ENCODE data around the gene TNPO2.
A peak's percentile ranks its signal among the peaks of the same experiment; 100 is the strongest.

Gene TNPO2

DNA sequence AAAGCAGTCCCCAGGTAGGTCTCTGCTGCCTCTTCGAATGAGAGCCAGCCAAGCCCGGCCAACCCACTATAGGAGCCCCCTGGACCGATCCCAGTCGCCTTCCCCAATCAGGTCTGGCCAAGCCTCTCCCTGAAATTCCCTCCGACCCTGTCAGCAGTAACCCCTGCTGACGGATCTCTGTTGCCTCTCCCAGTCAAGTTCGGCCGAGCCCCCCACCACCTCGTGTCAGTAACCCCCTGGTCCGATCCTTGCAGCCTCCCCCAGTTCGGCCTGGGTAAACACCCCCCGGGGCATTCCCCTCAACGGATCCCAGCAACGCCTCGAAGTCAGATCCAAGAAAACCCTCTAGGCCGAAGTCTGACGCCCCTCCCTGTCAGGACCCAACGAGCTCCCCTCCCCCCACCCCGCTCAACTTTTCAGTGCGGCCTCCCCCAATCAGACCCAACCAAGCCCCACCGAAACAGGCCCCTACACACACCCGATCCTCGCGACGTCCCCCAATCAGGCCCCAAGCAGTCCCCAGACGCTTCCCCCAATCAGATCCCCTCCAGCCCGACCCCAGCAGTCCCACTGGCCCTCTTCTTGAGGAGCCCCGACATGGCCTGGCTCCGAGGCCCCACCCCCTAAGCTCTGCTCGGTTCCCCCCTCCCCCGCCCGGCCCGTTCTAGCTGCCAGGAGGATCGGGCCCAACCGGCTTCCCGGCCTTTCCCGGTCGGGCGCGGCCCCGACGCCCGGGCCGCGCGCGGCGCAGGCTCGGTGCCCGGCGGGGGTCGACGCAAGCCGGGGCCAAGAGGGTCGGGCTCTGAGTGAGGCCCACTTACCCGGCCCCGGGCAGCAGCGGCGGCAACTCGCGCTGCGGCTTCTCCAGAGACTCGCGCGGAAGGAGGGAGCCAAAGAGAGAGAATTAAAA, 1.8 kb downstream of the TNPO2 start:
- no peak for TF ChIP-seq SIN3A (IDR thresholded peaks at IDR 0.05; ENCODE audit: borderline replicate concordance, insufficient read depth, low read length)
- no peak for TF ChIP-seq TAF1 (IDR thresholded peaks at IDR 0.05; ENCODE audit: borderline replicate concordance, insufficient read depth, low read length)
- TF ChIP-seq POLR2AphosphoS5 (IDR thresholded peaks at IDR 0.05; ENCODE audit: low read depth, low read length): no peak
- TF ChIP-seq FOXP2 (optimal IDR thresholded peaks at IDR 0.05; ENCODE audit: borderline replicate concordance, extremely low read depth, extremely low read length, insufficient read depth): no peak
- TF ChIP-seq, protein P1, sequence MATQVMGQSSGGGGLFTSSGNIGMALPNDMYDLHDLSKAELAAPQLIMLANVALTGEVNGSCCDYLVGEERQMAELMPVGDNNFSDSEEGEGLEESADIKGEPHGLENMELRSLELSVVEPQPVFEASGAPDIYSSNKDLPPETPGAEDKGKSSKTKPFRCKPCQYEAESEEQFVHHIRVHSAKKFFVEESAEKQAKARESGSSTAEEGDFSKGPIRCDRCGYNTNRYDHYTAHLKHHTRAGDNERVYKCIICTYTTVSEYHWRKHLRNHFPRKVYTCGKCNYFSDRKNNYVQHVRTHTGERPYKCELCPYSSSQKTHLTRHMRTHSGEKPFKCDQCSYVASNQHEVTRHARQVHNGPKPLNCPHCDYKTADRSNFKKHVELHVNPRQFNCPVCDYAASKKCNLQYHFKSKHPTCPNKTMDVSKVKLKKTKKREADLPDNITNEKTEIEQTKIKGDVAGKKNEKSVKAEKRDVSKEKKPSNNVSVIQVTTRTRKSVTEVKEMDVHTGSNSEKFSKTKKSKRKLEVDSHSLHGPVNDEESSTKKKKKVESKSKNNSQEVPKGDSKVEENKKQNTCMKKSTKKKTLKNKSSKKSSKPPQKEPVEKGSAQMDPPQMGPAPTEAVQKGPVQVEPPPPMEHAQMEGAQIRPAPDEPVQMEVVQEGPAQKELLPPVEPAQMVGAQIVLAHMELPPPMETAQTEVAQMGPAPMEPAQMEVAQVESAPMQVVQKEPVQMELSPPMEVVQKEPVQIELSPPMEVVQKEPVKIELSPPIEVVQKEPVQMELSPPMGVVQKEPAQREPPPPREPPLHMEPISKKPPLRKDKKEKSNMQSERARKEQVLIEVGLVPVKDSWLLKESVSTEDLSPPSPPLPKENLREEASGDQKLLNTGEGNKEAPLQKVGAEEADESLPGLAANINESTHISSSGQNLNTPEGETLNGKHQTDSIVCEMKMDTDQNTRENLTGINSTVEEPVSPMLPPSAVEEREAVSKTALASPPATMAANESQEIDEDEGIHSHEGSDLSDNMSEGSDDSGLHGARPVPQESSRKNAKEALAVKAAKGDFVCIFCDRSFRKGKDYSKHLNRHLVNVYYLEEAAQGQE (IDR thresholded peaks at IDR 0.05; ENCODE audit: insufficient read depth in 1 of 2, low read depth in 2 of 2, low read length in 2 of 2): no peak

DNA sequence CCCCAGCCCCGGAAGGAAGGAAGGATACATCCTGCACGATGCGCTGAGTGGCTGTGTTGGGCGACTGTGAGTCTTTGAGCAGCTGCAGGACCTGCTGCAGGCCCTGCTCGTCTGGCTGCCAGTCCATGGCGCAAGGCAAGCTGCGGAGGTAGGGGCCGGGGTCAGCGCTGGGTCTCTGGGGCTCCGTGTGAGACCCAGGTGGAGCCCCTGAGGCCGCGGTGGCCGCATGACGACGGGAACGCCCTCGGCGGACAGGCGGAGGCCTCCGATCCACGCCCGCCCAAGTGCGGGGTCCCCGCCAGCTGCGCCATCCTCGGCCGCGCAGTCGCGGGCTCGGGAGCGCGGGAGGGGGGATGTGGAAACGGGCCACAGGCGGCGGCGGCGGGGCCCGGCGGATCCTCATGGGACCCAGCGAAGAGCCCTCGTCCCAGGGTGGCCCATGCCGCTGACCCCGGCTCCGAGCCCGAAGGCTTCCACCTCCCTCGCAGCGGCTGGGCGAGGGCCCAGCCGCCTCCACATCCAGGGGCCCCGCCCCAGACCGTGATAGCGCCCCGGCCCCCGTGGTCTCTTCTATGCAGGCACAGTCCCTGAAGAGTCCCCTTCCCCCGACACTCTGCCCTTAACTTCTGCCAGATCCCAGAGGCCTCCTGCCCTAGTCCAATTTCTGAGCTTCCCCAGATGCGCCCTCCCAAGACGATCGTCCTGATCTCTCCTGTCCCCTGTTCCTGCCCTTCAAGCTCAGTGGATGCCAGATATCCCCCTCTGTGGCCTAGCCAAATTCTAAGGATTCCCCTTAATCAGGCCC, 2.7 kb downstream of the TNPO2 start:
- TF ChIP-seq SIN3A (IDR thresholded peaks at IDR 0.05; ENCODE audit: borderline replicate concordance, insufficient read depth, low read length): no peak
- peak; percentile 38 for TF ChIP-seq POLR2AphosphoS5 (IDR thresholded peaks at IDR 0.05; ENCODE audit: low read depth, low read length)

DNA sequence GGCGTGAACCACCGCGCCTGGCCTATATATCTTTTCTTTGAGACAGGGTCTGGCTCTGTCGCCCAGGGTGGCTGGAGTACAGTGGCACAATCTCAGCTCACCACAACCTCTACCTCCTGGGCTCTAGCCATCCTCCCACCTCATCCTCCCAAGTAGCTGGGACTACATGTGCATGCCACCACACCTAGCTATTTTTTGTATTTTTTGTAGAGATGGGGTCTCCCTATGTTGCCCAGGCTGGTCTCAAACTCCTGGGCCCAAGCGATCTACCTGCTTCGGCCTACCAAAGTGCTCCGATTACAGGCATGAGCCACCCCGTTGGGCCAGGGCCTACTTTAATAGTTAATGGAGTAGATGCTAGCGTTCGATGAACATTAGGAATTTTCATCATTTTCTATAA, 3.4 kb downstream of the TNPO2 start:
- no peak for TF ChIP-seq FOXP2 (optimal IDR thresholded peaks at IDR 0.05; ENCODE audit: borderline replicate concordance, extremely low read depth, extremely low read length, insufficient read depth)
- TF ChIP-seq TAF1 (IDR thresholded peaks at IDR 0.05; ENCODE audit: borderline replicate concordance, insufficient read depth, low read length): no peak
- TF ChIP-seq, protein P1 (IDR thresholded peaks at IDR 0.05; ENCODE audit: insufficient read depth in 1 of 2, low read depth in 2 of 2, low read length in 2 of 2): no peak
- no peak for TF ChIP-seq POLR2AphosphoS5 (IDR thresholded peaks at IDR 0.05; ENCODE audit: low read depth, low read length)
- no peak for TF ChIP-seq SIN3A (IDR thresholded peaks at IDR 0.05; ENCODE audit: borderline replicate concordance, insufficient read depth, low read length)

DNA sequence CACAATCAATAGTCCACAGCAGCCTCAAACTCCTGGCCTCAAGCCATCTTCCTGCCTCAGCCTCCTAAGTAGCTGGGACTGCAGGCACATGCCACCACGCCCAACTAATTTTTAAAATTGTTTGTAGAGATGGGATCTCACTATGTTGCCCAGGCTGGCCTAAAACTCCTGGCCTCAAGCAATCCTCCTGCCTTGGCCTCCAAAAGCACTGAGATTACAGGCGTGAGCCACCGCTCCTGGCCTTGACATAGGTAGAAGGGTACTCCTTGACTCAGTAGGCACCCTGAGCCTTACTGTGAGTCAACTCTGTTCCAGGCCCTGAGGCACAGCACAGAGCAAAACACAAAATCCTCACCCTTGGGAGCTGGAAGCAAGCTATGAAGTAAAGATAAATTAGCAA, 7.8 kb downstream of the TNPO2 start:
- TF ChIP-seq FOXP2 (optimal IDR thresholded peaks at IDR 0.05; ENCODE audit: borderline replicate concordance, extremely low read depth, extremely low read length, insufficient read depth) (no peak), TAF1 (IDR thresholded peaks at IDR 0.05; ENCODE audit: borderline replicate concordance, insufficient read depth, low read length) (no peak)
- TF ChIP-seq, protein P1 (IDR thresholded peaks at IDR 0.05; ENCODE audit: insufficient read depth in 1 of 2, low read depth in 2 of 2, low read length in 2 of 2): no peak

DNA sequence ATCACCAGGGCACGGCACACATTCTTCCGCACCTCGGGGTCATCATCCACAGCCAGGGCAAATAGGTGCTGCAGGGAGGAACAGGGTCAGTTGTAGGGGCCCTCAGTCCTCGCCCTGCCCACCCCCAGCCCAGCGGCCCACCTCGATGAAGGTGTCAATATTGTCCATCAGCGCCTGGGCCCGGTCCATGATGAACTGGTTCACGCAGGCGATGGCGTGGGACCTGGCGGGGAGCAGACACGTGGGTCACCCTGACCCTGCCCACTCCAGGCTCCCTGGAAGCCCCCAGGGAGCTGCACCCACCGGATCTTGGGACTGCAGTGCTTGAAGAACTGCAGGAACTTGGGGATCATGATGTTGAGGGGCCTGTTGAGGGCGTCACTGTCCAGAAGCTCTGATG, 8.6 kb downstream of the TNPO2 start:
- TF ChIP-seq FOXP2 (optimal IDR thresholded peaks at IDR 0.05; ENCODE audit: borderline replicate concordance, extremely low read depth, extremely low read length, insufficient read depth) (no peak), TAF1 (IDR thresholded peaks at IDR 0.05; ENCODE audit: borderline replicate concordance, insufficient read depth, low read length) (no peak), POLR2AphosphoS5 (IDR thresholded peaks at IDR 0.05; ENCODE audit: low read depth, low read length) (no peak), SIN3A (IDR thresholded peaks at IDR 0.05; ENCODE audit: borderline replicate concordance, insufficient read depth, low read length) (no peak)
- TF ChIP-seq, protein P1 (IDR thresholded peaks at IDR 0.05; ENCODE audit: insufficient read depth in 1 of 2, low read depth in 2 of 2, low read length in 2 of 2): no peak
